Measurements from ENCODE around the gene STARD3. TPM values are rescaled to one million over a fixed set of nuclear protein-coding genes. Genes with fewer than 3 reads are reported as not detected.

The STARD3 gene
- total RNA-seq, 2 experiments from 2014 or later, result 96.3 to 96.5 TPM

DNA sequence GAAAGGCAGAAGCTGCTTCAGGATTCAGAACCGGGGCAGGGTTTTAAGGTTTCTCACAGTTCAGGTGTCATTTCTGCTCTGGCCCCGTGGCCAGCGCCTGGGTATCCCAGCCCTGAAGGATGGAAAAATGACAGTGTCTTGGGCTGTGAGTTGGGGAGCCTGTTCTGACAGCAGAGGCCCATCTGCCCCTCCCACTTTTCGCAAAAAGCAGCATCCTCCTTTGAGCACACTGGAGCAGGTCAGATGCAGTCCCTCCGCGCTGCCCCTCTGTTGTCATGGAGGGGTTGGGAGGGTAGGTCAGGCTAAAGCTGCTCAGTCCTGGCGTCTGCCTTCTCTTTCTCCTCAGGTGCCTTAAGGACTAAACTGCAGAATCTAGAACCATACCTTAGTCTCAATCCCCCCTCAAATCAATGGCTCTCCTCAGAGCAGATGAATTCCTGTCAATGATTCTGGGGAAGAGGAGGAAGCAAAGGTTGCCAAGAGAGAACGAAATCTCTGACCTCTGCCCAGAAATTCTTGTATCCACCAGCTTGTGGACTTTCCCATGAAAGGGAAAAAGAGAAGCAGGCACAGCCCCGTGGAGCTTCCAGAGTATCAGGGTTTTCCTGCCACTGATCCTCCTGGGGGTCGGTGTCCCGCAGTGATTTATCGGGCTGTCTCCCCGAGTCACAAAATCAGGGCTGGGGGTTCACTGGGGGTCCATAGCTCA lies 36.5 kb upstream of the STARD3 start:
- ATAC-seq (ENCODE audit: low read depth) (no peak), DNase-seq (peak; percentile 26)
- no peaks in the 10 kb centered on the region for H3K36me3 Mint-ChIP-seq
- H3K27ac Mint-ChIP-seq, result no peak overlapping the region
- H3K27me3 Mint-ChIP-seq, result peaks cover 93% of the 10 kb centered on the region
- H3K4me1 Mint-ChIP-seq, result peaks cover 11% of the 10 kb centered on the region
- no peaks in the 10 kb centered on the region for H3K9me3 Mint-ChIP-seq
- POLR2A ChIA-PET, result no interaction called here
- H3K4me3 Mint-ChIP-seq, result no peak overlapping the region

DNA sequence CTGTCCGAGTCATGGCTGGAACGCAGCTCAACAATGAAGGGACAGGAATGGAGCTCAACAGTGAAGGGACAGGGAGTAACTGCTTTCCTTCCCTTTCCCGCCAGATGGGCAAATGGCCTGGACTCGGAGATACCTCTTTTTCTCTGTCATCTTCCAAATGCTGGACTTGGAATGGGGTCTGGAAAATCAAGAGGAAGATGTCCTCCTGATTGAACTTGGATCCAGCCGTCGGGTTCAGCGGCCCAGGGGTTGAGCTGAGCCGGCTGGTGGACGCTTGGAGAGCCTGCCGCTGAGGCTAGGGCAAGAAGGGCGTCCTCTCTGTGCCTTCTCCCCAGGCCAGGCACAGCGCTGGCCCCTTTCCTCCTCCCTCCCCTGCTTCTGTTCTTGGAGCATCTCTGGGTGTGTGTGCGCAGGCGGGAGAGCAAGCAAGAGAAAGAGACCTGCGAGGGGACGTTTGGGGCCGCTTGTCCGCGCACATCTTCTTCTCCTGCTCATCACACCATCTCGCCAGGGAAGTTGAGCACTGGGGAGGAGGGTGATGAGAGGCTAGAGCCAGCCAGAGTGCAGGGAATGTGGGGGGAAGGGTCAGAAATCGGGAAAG lies 35.8 kb upstream of the STARD3 start:
- DNase-seq (no peak), ATAC-seq (ENCODE audit: low read depth) (no peak)
- H3K4me1 Mint-ChIP-seq, result peaks cover 11% of the 10 kb centered on the region
- no peak overlapping the region for H3K4me3 Mint-ChIP-seq
- no peak overlapping the region for H3K27ac Mint-ChIP-seq
- no peaks in the 10 kb centered on the region for H3K36me3 Mint-ChIP-seq
- H3K9me3 Mint-ChIP-seq, result no peaks in the 10 kb centered on the region
- H3K27me3 Mint-ChIP-seq, result peaks cover 90% of the 10 kb centered on the region
- POLR2A ChIA-PET, result interaction anchor here (0.5 kb wide), 1 partner anchor 421 kb away, joined by 3 read pairs; no protein-coding TSS in a partner anchor

DNA sequence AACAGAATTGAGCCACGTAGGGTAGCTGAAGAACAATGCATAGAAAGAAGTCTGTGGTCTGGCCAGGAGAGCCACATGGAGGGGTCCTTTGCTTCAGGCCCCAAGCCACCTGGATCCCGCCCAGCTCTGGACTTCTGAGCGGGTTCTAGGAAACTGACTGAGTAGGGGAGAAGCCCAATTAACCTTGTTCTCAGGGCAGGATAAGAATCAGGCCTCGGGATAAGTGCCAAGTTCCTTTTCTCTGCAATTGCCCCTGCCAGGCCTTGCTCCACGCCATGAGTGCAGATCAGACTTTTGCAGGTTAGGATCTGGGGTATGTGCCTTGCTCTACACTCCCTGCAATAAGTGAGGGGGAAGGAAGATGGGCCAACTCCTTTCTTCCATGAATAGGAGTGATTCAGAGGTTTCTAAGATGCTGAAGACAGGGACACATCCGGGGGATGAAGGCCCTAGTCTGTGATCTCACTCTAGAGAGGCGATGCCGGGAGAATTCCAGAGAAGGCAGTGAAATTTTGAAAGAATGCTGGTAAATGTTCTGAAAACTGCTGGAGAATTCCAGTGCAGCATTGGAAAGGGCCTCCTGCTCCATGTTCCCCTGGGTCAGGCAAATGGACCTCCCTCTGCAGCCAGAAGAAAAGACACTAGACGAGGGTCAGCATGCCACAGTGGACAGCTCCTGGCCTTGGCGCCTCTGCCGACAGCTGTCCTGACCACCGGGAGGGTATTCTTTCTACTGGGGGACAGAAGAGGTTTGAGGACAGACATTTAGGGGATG lies 35.0 kb upstream of the STARD3 start:
- Mint-ChIP-seq H3K27me3 (peaks cover 84% of the 10 kb centered on the region), H3K27ac (no peak overlapping the region), H3K36me3 (no peaks in the 10 kb centered on the region), H3K4me3 (no peak overlapping the region), H3K9me3 (no peaks in the 10 kb centered on the region), H3K4me1 (peaks cover 11% of the 10 kb centered on the region)
- POLR2A ChIA-PET, result no interaction called here
- DNase-seq (no peak), ATAC-seq (ENCODE audit: low read depth) (no peak)

DNA sequence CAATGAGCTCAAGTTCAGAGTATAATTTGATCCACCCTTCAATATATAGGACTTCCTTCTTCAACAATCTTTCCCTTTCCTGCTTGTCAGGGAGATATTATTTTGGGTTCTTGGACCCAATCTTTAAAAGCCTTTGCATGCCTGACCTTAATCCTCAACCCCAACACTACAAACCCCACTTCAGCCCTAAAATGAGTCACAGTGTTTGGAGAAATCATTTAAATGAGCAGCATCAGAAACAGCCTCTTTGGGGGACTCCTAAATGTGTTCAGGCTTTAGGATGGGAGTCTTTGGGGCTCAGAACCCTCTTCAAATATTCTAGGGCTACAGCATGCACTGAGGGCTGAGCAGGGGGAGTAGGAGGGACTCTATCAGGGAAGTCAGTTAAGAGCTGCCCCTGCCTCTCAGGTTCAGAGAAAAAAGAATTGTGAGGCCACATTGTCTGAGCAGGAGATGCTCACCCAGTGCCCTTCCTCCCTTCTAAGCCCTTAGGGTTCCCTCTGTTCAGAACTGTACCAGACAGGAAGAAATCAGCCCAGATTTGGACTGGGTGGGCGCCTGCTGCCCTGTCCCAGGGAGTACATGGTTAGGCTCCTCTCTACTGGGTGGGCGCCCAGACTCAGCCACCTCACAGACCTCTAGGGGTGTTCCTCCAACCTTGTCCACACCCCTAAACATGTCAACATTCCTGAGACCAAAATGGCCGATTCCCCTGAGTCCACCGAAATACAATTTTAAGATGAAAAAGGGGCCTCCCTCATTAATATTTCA lies 34.2 kb upstream of the STARD3 start:
- H3K27ac Mint-ChIP-seq, result no peak overlapping the region
- POLR2A ChIA-PET, result no interaction called here
- no peak for ATAC-seq (ENCODE audit: low read depth)

DNA sequence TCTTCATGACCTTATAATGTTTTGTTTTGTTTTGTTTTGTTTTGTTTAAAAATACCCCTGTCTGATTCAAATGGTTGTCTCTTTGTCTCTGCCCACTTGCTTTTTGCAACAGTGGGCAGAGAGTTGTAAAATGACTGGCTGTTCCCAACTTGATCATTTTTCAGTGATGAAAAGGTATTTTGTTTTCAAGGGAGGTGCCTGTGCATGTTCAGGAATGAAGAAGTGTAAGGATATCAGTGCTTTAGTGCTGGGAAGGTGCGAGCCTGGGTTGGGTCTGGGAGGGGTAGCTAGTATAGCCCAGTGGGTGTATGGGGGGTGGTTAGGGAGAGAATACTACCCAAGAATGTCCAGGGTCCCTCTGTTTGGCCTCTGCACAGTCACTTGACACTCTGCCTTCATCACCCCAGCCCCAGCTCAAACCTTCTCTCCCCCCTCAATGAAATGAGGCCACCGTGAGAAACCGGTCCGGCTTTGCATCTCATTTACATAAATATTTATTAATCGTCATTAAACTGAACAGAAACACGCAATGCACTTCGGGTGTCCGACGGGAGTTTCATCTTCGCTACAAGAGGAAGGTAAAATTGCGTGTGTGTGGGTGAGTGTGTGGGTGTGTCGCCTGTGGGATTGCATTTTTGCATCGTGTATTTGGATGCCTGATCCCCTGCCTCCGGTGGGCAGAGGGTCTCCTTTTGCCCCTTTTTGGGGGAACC lies 33.5 kb upstream of the STARD3 start:
- Mint-ChIP-seq H3K4me3 (no peak overlapping the region), H3K27me3 (peaks cover 84% of the 10 kb centered on the region), H3K4me1 (peaks cover 14% of the 10 kb centered on the region), H3K9me3 (no peaks in the 10 kb centered on the region), H3K27ac (no peak overlapping the region), H3K36me3 (no peaks in the 10 kb centered on the region)
- DNase-seq (no peak), ATAC-seq (ENCODE audit: low read depth) (no peak)
- POLR2A ChIA-PET, result no interaction called here

More for the DNA sequence above, 34.2 kb upstream of the STARD3 start:
- DNase-seq, result no peak
- no peaks in the 10 kb centered on the region for H3K36me3 Mint-ChIP-seq
- H3K4me1 Mint-ChIP-seq, result peaks cover 14% of the 10 kb centered on the region
- H3K4me3 Mint-ChIP-seq, result no peak overlapping the region
- peaks cover 85% of the 10 kb centered on the region for H3K27me3 Mint-ChIP-seq
- H3K9me3 Mint-ChIP-seq, result no peaks in the 10 kb centered on the region

DNA sequence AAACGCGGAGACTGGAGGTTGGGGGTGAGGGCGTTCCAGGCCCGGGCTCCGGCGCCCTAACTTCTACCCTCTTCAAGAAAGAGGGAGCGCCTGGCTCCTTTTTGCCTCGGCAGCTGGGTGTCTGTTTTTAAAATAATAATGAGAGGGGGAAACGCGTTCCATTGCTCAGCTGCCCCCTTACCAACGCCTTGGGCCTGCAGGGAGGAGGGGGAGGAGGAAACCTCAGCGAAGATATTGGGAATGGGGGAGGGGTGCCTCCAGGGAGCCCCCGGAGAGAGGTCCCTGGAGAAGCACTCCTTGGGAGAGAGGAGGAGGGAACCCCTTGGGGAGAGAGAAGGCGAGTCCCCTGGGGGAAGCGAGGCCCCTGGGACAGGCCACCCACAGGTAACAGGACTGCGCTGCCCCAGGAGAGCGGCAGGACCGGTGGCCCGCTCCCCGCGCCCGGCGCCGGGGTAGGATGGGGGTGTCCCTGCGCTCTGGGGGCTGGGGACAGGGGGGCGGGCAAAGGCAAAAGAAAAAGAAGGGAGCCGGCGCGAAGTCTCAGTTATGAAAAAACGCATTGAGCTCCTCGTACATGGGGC lies 31.9 kb upstream of the STARD3 start:
- Mint-ChIP-seq H3K9me3 (no peaks in the 10 kb centered on the region), H3K27me3 (peaks cover 80% of the 10 kb centered on the region), H3K4me3 (no peak overlapping the region), H3K36me3 (no peaks in the 10 kb centered on the region), H3K27ac (no peak overlapping the region), H3K4me1 (peaks cover 14% of the 10 kb centered on the region)
- POLR2A ChIA-PET, result no interaction called here
- DNase-seq (peak; percentile 43), ATAC-seq (ENCODE audit: low read depth) (no peak)

DNA sequence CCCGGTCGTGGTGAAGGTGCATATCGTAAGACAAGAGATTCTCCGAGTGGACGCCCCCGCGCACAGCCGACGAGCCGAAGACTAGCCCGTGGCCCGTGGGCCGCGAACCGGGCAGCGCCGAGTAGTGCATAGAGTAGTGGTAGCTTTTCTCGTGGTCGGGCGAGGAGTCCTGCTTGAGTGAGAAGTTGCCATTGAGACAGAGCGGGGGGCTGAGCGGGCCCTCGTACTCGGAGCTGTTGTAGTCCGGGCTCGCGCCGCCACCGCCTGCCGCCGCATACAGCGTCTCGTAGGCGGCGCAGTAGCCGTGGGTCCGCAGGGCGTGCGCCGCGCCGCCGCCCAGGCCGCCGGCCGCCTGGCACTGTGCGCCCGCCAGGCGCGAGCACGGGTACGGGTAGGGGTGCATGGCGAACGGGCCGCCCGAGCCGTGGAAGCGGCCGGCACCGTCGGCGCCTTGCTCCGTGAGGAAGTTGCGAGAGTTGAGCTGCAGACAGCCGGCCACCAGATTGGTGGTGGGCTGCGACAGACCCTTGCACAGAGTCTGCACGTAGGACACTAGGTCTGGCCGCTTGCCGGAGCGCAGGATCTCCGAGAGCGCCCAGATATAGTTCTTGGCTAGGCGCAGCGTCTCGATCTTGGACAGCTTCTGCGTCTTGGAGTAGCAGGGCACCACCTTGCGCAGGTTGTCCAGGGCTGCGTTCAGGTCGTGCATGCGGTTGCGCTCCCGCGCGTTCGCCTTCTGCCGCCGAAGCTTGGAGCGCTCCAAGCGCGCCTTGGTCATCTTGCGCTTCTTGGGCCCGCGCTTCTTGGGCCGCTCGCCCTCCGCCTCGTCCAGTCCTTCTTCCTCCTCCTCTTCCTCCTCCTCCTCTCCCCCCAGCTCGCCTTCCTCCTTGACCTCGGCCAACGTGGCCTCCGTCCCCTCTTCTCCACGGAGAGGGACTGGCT lies 31.2 kb upstream of the STARD3 start:
- Mint-ChIP-seq H3K9me3 (no peaks in the 10 kb centered on the region), H3K4me3 (peak overlapping the region; percentile 22), H3K27ac (no peak overlapping the region), H3K4me1 (peaks cover 14% of the 10 kb centered on the region), H3K27me3 (peaks cover 72% of the 10 kb centered on the region), H3K36me3 (no peaks in the 10 kb centered on the region)
- ATAC-seq (ENCODE audit: low read depth), result peak; percentile 23
- DNase-seq, result peak; percentile 51
- POLR2A ChIA-PET, result no interaction called here

DNA sequence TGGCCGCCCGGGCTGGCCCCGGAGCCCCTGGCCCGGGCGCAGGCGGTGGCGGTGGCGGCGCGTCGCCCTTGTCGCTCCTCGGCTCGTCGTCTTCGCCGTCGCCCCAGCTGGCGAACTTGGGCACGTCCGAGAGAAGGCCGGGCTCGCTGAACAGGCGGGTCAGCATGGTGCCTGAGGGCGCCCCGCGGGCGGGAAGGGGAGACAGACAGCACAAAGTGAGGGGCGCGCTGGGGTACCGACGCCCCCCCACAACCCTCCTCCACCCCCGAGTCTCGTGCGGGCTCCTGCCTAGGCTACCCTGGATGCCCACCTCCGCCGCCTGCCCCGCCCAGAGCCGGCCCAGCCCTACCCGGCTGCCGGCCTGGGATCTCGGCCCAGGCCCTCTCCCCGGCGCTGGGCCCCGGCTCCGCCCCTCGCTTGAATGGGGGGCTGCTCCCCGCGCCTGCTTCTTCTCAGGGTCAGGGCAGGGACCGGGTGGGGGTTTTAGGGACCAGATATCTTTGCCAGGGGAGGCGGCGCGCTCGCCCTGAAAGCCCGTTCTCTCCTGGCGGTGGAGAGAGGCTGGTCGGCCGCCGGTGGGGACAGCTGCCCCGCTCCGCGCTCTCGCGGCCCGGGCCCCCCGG lies 30.4 kb upstream of the STARD3 start:
- peaks cover 67% of the 10 kb centered on the region for H3K27me3 Mint-ChIP-seq
- ATAC-seq (ENCODE audit: low read depth) (no peak), DNase-seq (peak; percentile 51)
- no peaks in the 10 kb centered on the region for H3K9me3 Mint-ChIP-seq
- POLR2A ChIA-PET, result no interaction called here
- no peak overlapping the region for H3K4me3 Mint-ChIP-seq
- no peak overlapping the region for H3K27ac Mint-ChIP-seq
- no peaks in the 10 kb centered on the region for H3K36me3 Mint-ChIP-seq
- H3K4me1 Mint-ChIP-seq, result peaks cover 14% of the 10 kb centered on the region

DNA sequence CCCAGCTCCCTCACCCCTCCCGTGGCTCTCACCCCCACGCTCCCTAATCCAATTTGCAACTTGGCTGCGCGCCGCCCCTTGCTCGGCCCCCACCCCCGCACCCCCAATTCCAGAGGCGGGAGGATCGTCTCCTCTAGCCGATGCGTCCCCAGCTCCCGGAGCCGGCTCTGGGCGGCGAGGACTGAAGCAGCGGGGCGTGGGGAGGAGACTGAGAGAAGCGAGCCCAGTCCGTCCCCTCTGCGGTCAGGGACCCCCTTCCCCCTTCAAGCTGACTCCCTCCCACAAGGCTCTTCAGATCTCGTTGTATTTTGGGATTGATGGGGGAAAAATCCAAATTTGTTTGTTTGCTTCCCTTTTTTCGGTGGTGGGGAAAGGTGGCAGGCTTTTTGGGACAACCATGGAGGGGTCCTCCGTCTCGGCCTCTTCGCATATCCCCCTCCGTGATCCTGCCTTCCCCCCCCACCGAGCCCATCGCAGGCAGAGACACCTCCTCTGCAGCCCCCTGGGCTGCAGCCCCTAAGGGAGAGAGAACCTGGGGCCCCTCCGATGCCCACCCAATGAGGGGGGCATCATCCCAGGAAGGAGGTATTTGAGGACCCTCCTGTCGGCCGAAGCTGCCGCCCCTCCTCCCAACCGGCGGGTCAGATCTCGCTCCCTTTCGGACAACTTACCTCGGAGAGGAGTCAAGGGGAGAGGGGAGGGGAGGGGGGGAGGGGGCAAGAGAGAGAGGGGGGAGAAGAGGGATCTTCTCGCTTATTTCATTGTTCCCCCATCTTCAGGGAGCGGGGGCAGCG lies 29.7 kb upstream of the STARD3 start:
- Mint-ChIP-seq H3K4me1 (peaks cover 14% of the 10 kb centered on the region), H3K9me3 (no peaks in the 10 kb centered on the region), H3K4me3 (peak overlapping the region; percentile 42), H3K36me3 (no peaks in the 10 kb centered on the region), H3K27ac (no peak overlapping the region), H3K27me3 (peaks cover 60% of the 10 kb centered on the region)
- POLR2A ChIA-PET, result no interaction called here
- ATAC-seq (ENCODE audit: low read depth) (no peak), DNase-seq (no peak)

DNA sequence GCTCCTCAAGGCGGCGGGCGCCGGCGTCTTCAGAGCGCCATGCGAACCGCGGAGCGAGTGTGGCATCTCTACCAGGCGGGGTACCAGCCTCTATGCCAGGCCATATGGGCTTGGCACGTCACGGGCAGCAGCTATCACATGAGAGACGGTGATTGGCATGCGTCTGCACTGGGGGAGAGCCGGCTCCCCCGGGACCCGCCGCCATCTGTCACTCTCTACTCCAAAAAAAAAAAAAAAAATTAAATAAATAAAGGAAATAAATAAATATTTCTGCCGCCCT lies 29.2 kb upstream of the STARD3 start, which contains the start of gene NEUROD2:
Gene NEUROD2 (minus strand): TSS at position 70 of the 280 bp plus-strand sequence. CDS start 1,321 bp downstream, outside the sequence.
- H3K4me1 Mint-ChIP-seq, result peaks cover 14% of the 10 kb centered on the region
- DNase-seq, result peak; percentile 23
- POLR2A ChIA-PET, result no interaction called here
- H3K27me3 Mint-ChIP-seq, result peaks cover 54% of the 10 kb centered on the region
- no peak within 1 kb of the TSS for H3K27ac Mint-ChIP-seq
- no peaks in the 10 kb centered on the region for H3K36me3 Mint-ChIP-seq
- H3K4me3 Mint-ChIP-seq, result peak within 1 kb of the TSS; percentile 42
- H3K9me3 Mint-ChIP-seq, result no peaks in the 10 kb centered on the region
- ATAC-seq (ENCODE audit: low read depth), result no peak
